ENCODE measurements around the gene SYNM. TPM values are rescaled to one million over a fixed set of nuclear protein-coding genes. Genes with fewer than 3 reads are reported as not detected.

SYNM gene, protein sequence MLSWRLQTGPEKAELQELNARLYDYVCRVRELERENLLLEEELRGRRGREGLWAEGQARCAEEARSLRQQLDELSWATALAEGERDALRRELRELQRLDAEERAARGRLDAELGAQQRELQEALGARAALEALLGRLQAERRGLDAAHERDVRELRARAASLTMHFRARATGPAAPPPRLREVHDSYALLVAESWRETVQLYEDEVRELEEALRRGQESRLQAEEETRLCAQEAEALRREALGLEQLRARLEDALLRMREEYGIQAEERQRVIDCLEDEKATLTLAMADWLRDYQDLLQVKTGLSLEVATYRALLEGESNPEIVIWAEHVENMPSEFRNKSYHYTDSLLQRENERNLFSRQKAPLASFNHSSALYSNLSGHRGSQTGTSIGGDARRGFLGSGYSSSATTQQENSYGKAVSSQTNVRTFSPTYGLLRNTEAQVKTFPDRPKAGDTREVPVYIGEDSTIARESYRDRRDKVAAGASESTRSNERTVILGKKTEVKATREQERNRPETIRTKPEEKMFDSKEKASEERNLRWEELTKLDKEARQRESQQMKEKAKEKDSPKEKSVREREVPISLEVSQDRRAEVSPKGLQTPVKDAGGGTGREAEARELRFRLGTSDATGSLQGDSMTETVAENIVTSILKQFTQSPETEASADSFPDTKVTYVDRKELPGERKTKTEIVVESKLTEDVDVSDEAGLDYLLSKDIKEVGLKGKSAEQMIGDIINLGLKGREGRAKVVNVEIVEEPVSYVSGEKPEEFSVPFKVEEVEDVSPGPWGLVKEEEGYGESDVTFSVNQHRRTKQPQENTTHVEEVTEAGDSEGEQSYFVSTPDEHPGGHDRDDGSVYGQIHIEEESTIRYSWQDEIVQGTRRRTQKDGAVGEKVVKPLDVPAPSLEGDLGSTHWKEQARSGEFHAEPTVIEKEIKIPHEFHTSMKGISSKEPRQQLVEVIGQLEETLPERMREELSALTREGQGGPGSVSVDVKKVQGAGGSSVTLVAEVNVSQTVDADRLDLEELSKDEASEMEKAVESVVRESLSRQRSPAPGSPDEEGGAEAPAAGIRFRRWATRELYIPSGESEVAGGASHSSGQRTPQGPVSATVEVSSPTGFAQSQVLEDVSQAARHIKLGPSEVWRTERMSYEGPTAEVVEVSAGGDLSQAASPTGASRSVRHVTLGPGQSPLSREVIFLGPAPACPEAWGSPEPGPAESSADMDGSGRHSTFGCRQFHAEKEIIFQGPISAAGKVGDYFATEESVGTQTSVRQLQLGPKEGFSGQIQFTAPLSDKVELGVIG (N-terminal part only)
- total RNA-seq (2022; extraction: Qiagen RNA extraction; ENCODE audit: low read depth), result 39.2 to 43.6 TPM (median 40.4 TPM) in 5 replicates

DNA sequence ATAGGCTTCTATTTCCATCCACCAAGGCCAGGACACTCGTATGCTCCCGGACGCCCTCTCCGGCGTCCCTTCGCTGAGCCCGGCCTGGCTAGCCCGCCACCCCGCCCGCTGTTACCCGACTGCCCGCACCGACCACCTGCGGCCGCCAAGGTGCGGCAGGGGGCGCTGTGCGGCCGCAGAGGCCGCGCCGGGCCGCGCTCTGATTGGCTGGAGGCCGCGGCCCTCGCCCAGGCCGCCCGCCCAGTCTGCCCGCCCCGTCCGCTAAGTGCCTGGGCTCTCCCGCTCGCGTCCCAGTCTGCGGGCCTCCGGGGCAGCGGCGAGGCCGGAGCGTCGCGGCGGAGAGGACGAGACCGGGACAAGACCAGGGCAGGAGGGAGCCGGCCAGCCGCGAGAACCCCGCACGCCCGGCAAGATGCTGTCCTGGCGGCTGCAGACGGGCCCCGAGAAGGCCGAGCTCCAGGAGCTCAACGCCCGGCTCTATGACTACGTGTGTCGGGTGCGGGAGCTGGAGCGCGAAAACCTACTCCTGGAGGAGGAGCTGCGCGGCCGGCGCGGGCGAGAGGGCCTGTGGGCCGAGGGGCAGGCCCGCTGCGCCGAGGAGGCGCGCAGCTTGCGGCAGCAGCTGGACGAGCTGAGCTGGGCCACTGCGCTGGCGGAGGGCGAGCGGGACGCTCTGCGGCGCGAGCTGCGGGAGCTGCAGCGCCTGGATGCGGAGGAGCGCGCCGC, at the start of gene SYNM:
SYNM (plus strand) TSS at position 293 of the 726 bp plus-strand sequence; CDS start at position 413, 120 bp downstream.

Other genes starting within 250 kb of the SYNM start
- gene PGPEP1L, start 97.3 kb upstream of the SYNM start, total RNA-seq (2022; extraction: Qiagen RNA extraction; ENCODE audit: low read depth), result not detected in 5 replicates
- 9.7 to 14.4 TPM (median 11.0 TPM) in 5 replicates for gene TTC23, start 144.5 kb downstream of the SYNM start, total RNA-seq (2022; extraction: Qiagen RNA extraction; ENCODE audit: low read depth)
- 14.0 to 17.2 TPM (median 16.1 TPM) in 5 replicates for gene LRRC28, start 146.4 kb downstream of the SYNM start, total RNA-seq (2022; extraction: Qiagen RNA extraction; ENCODE audit: low read depth)

All from A549 treated with CpdA at 1 μM for 4 hours (cell line).